ENCODE measurements around the gene RAB24.
"Not testable (repeated sequence)": the region's sequence is repeated elsewhere in the genome, so short reads cannot be mapped to it uniquely, and the experiment has no call there.

RAB24 gene

DNA sequence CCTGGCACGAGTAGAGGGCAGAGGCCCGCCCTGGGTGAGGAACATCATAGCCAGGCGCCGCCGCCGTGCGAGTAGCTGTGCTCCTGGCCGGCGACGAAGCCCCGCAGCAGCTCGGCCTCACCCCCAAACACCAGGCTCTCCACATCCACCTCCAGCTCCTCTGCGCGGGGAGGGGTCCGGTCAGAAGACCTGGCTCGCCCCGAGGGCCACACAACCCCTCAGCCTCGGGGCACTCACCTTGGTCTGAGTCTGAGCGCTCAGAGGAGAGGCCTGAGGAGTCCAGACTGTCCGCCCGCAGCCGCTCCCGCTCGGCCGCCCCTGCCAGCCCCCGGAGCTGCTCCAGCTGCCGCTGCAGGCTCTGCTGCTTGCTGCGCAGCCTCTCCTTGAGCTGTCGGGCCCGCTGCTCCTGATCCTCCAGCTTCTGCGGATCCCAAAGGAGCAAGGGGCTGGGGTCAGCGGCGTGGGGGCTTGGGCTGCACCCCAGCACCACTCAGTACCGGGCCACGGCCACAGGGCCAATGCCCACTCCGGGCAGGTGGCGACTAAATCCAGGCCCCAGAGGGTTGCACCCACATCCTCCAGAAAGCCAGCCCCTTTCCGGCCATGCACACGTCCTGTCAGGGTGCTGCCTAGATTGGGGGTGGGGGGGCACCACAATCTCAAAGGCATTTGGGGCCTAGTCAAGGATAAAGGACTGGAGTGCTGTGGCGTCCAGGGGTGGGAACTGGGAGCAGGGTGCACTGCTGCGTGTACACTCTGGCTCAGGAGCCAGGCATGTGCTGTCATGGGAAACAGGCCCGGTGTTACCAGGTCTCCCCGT is 4.2 kb upstream of the RAB24 start:
- no peaks in the 10 kb centered on the region for H3K27me3 ChIP-seq (ENCODE audit: control insufficient read depth, insufficient read depth, low read length)
- no peak overlapping the region for H3K9ac ChIP-seq (ENCODE audit: low read depth, low read length)
- H3K4me2 ChIP-seq (ENCODE audit: low read length): no peak overlapping the region
- H3K4me3 ChIP-seq (ENCODE audit: low read length): no peak overlapping the region
- no peaks in the 10 kb centered on the region for H3K9me3 ChIP-seq (replicated peaks; ENCODE audit: low read length)
- peaks cover 31% of the 10 kb centered on the region for H3K36me3 ChIP-seq (ENCODE audit: insufficient read depth, low read length)
- H3K4me1 ChIP-seq (ENCODE audit: control insufficient read depth, insufficient read depth, low read length): peaks cover 46% of the 10 kb centered on the region

DNA sequence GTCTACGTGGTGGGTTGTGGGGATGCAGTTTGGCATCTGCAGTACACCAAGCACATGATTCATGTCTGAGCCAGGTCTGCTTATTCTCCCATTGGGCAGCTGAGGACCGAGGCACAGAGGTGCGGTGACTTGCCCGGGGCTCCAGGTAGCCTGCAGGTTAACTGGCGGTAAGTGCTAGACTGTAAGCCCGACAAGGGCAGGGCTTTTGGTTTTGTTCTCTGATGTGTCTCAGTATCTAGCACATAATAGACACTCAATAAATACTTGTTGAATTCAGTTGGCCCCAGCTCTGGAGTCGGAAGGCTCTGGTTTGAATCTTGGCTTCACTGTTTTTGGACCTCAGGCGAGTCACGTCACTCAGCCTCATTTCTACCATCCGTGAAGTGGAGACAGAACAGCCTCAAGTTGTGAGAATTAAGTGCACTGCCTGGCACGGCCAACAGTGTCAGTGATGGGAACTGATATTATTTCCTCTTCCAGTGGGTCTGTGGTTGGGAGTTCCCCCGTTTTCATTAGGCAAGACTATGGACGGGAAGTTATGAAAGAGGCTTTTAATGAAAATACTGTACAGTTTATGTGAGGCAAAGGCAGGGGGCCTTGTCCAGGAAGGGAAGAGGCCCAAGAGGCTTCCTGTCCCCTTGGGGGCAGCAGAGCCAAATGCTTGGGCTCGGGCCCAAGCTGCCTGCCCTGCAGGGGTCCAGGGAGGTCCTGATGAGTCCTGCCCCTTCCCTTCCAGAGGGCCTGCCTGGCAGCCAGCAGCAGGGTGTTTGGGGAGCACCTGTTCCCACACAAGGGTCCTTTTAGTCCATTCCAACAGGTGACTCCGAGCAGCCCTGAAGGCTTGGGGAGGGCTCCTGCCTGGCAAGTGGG is 3.4 kb upstream of the RAB24 start:
- no peaks in the 10 kb centered on the region for H3K9me3 ChIP-seq (replicated peaks; ENCODE audit: low read length)
- H3K9ac ChIP-seq (ENCODE audit: low read depth, low read length): no peak overlapping the region
- H3K4me3 ChIP-seq (ENCODE audit: low read length): no peak overlapping the region
- no peak overlapping the region for H3K4me2 ChIP-seq (ENCODE audit: low read length)
- no peaks in the 10 kb centered on the region for H3K27me3 ChIP-seq (ENCODE audit: control insufficient read depth, insufficient read depth, low read length)
- peaks cover 35% of the 10 kb centered on the region for H3K36me3 ChIP-seq (ENCODE audit: insufficient read depth, low read length)
- H3K4me1 ChIP-seq (ENCODE audit: control insufficient read depth, insufficient read depth, low read length): peaks cover 50% of the 10 kb centered on the region

DNA sequence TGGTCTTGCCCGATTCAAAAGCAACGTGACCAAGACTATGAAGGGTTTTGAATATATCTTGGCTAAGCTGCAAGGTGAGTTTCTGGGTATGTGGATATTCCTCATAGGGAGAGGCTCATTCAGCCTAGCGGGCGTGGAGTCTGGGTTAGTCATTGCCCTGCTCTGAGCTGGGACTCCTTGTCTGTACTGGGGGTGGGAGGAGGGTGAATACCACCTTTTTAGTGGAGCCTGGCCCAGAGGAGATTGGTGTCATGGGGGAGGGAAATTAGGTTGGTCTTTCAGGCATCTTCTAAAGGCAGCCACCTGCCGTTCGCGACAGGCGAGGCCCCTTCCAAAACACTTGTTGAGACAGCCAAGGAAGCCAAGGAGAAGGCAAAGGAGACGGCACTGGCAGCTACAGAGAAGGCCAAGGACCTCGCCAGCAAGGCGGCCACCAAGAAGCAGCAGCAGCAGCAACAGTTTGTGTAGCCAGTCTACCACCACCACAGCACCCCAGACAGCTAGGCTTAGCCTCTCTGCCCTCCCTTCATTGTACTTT is 2.7 kb upstream of the RAB24 start:
- H3K4me1 ChIP-seq (ENCODE audit: control insufficient read depth, insufficient read depth, low read length): peaks cover 51% of the 10 kb centered on the region
- peaks cover 41% of the 10 kb centered on the region for H3K36me3 ChIP-seq (ENCODE audit: insufficient read depth, low read length)
- H3K4me2 ChIP-seq (ENCODE audit: low read length): peak overlapping the region; percentile 84
- not testable (repeated sequence) for H3K9ac ChIP-seq (ENCODE audit: low read depth, low read length); H3K9me3 ChIP-seq (replicated peaks; ENCODE audit: low read length); H3K27me3 ChIP-seq (ENCODE audit: control insufficient read depth, insufficient read depth, low read length); H3K4me3 ChIP-seq (ENCODE audit: low read length)

DNA sequence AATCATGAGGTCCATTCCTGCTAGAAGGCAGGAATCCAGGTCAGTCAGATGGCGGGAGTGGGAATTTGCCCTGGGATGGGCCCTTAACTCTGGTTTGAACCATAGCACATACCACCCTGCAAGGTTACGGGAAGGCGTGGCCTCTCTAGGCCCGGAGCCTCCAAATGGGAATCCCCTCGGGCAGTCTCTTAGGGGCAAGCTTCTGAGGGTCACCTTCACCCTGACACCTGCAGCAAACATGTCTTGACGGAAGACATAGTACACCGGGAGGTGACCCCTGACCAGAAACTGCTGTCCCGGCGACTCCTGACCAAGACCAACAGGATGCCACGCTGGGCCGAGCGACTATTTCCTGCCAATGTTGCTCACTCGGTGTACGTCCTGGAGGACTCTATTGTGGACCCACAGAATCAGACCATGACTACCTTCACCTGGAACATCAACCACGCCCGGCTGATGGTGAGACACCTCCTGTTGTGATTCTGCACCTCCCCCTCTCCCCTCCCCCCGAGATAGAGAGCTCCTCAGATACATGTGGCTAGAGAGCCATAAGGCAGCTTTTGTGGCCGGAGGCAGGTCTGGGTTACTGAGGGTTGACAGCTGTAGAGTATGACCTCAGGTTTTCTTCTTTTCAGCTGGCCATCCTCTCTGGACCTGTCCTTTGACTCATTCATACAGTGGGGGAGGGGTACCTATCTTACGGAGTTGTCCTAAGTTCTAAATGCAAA is 1.0 kb upstream of the RAB24 start:
- H3K4me2 ChIP-seq (ENCODE audit: low read length): peak overlapping the region; percentile 84
- H3K36me3 ChIP-seq (ENCODE audit: insufficient read depth, low read length): peaks cover 47% of the 10 kb centered on the region
- peaks cover 43% of the 10 kb centered on the region for H3K4me1 ChIP-seq (ENCODE audit: control insufficient read depth, insufficient read depth, low read length)

DNA sequence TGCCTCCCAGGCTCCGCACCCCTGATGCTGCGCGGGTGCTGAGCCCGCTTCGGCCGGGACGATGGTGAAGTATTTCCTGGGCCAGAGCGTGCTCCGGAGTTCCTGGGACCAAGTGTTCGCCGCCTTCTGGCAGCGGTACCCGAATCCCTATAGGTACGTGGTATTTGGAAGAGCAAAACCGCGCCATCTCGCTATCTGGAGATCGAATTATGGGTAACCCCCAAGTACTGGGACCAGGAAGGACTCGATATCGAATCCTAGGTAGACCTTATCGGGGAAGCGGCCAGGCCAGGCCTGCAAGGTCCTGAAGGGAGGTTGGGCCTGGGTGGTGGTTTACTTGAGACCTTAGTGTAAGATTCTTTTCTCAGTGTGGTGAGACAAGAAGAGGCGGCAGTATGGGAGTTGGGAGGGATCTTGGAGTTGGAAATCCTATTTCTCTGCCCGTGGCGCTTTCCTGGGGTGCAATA is 439 bp upstream of the RAB24 start:
- no peaks in the 10 kb centered on the region for H3K27me3 ChIP-seq (ENCODE audit: control insufficient read depth, insufficient read depth, low read length)
- H3K36me3 ChIP-seq (ENCODE audit: insufficient read depth, low read length): peaks cover 51% of the 10 kb centered on the region
- H3K4me2 ChIP-seq (ENCODE audit: low read length): peak overlapping the region; percentile 84
- peak overlapping the region; percentile 78 for H3K4me3 ChIP-seq (ENCODE audit: low read length)
- peaks cover 41% of the 10 kb centered on the region for H3K4me1 ChIP-seq (ENCODE audit: control insufficient read depth, insufficient read depth, low read length)
- no peaks in the 10 kb centered on the region for H3K9me3 ChIP-seq (replicated peaks; ENCODE audit: low read length)
- H3K9ac ChIP-seq (ENCODE audit: low read depth, low read length): peak overlapping the region; percentile 91

More for the DNA sequence above, 1.0 kb upstream of the RAB24 start:
- Histone ChIP-seq H3K9ac (ENCODE audit: low read depth, low read length) (peak overlapping the region; percentile 91), H3K9me3 (replicated peaks; ENCODE audit: low read length) (no peaks in the 10 kb centered on the region), H3K4me3 (ENCODE audit: low read length) (peak overlapping the region; percentile 78), H3K27me3 (ENCODE audit: control insufficient read depth, insufficient read depth, low read length) (no peaks in the 10 kb centered on the region)

DNA sequence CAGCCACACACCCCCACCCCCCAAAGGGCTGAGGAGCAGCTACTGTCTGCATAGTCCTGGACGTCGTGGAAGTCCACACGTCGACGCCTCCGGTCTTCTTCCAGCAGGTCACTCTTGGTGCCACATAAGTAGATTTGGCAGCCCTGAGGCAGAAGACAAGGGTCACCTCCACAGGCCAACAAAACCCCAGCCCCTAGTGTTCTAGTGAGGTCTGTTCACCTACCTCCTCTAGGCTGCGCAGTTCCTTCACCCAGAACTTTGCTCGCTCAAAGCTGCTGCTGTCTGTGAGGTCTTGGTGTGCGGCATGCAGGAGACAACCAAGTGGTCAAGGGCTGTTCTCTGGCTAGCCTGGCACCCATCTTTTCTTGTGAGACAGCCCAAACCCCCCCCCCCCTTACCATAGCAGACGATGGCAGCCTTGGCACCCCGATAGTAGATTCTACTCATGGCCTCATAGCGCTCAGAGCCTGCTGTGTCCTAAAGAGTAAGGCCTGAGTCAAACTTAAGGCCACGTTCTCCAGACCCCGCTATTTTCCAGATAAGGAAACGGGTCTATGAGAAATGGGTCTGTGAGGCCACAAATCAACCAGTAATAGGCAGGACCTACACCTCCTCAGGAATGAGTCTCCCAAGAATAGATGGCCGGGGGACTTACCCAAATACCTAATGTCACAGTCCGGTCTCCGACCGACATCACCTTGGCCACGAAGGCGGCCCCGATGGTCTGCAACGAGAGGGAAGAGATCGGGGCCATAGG is 987 bp downstream of the RAB24 start:
- peak overlapping the region; percentile 91 for H3K9ac ChIP-seq (ENCODE audit: low read depth, low read length)

DNA sequence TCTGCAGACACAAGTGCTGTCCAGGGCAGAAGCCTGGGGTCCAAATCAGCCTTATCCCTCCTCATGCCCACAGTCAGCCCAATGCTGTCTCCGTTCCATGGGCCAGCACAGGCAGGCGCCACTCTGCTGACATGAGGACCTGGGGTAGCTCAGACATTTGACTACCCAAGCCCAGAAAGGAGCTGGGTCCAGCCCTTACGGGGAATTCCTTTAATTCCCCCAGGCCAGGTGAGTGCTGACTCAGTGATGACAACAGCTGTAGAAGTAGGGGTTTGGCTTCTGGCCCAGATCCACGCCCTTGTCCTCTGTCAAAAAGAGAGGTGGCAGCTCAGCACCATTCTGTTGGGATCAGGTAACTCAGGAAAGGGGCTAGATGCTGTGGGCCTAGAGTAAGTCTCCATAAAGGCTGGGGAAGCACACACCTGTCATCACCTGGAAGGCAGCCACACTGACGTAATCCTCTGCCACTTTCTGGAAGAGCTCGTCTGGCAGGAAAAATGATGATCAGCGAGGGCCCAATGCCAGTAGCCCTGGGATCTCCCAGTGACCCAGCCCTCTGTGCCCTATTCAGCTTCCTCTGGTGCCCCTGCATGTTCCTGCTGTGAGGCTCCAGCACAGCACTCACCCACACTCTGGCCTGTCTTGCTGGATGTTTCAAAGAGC is 1.9 kb downstream of the RAB24 start:
- Histone ChIP-seq H3K36me3 (ENCODE audit: insufficient read depth, low read length) (peaks cover 56% of the 10 kb centered on the region), H3K4me3 (ENCODE audit: low read length) (no peak overlapping the region), H3K9me3 (replicated peaks; ENCODE audit: low read length) (no peaks in the 10 kb centered on the region), H3K4me2 (ENCODE audit: low read length) (peak overlapping the region; percentile 84), H3K9ac (ENCODE audit: low read depth, low read length) (no peak overlapping the region), H3K27me3 (ENCODE audit: control insufficient read depth, insufficient read depth, low read length) (no peaks in the 10 kb centered on the region), H3K4me1 (ENCODE audit: control insufficient read depth, insufficient read depth, low read length) (peaks cover 41% of the 10 kb centered on the region)

More for the DNA sequence above, 987 bp downstream of the RAB24 start:
- H3K27me3 ChIP-seq (ENCODE audit: control insufficient read depth, insufficient read depth, low read length): no peaks in the 10 kb centered on the region
- H3K36me3 ChIP-seq (ENCODE audit: insufficient read depth, low read length): peaks cover 63% of the 10 kb centered on the region
- H3K4me1 ChIP-seq (ENCODE audit: control insufficient read depth, insufficient read depth, low read length): peaks cover 41% of the 10 kb centered on the region
- H3K9me3 ChIP-seq (replicated peaks; ENCODE audit: low read length): no peaks in the 10 kb centered on the region
- peak overlapping the region; percentile 78 for H3K4me3 ChIP-seq (ENCODE audit: low read length)
- H3K4me2 ChIP-seq (ENCODE audit: low read length): peak overlapping the region; percentile 84

DNA sequence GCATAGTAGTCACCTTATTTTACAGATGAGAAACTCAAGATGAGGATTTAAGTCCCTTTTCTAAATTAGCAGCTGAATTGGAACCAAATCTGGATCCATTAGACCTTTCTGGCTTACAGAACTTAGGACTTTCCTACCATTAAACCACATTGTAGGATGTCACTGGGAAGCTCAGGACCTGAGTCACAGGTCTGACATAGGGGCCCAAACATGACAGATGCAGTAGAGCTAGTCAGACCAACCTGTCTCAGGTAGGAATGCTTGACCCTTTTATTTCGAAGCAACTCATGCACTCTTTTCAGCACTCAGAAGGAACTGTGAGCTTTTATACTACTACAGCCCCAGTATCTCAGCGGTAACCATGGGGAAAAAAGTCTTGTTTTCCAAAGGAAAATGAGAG is 2.6 kb downstream of the RAB24 start:
- no peak overlapping the region for H3K9ac ChIP-seq (ENCODE audit: low read depth, low read length)
- peaks cover 38% of the 10 kb centered on the region for H3K4me1 ChIP-seq (ENCODE audit: control insufficient read depth, insufficient read depth, low read length)
- H3K9me3 ChIP-seq (replicated peaks; ENCODE audit: low read length): no peaks in the 10 kb centered on the region
- no peak overlapping the region for H3K4me2 ChIP-seq (ENCODE audit: low read length)
- no peak overlapping the region for H3K4me3 ChIP-seq (ENCODE audit: low read length)
- H3K36me3 ChIP-seq (ENCODE audit: insufficient read depth, low read length): peaks cover 57% of the 10 kb centered on the region
- no peaks in the 10 kb centered on the region for H3K27me3 ChIP-seq (ENCODE audit: control insufficient read depth, insufficient read depth, low read length)

DNA sequence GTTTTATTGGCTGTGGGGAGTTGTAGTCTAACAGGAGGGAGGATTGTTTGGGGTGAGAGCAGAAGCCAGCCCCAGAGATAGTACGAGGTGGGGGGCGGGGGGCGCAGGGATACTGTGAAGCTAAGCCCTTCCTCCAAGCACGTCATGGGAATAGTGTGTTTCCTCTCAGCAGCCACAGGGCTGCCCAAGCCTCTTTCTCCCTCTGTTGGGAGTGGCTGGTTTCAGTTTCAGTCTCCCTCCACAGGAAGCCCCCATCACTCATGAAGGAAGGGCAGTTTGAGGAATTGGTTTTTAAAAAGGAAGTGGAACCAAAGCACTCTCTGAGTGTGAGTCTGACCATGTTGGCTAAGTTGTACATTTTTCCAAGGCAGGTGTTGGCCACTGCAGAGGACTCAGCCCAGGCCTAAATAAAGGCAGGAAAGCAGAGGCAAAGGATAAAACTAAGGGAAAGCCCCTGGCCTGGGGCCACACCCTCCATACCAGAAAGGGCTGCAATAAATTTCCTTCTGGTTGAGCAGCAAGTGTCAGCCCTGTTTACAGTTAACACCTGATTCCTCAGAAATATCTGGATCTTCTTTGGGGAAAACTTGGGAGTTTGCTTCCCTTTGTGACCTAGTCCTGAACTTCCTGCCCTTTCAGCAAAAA is 3.2 kb downstream of the RAB24 start:
- Histone ChIP-seq H3K4me2 (ENCODE audit: low read length) (no peak overlapping the region), H3K9ac (ENCODE audit: low read depth, low read length) (no peak overlapping the region), H3K4me3 (ENCODE audit: low read length) (no peak overlapping the region), H3K4me1 (ENCODE audit: control insufficient read depth, insufficient read depth, low read length) (peaks cover 32% of the 10 kb centered on the region), H3K36me3 (ENCODE audit: insufficient read depth, low read length) (peaks cover 57% of the 10 kb centered on the region), H3K9me3 (replicated peaks; ENCODE audit: low read length) (no peaks in the 10 kb centered on the region), H3K27me3 (ENCODE audit: control insufficient read depth, insufficient read depth, low read length) (no peaks in the 10 kb centered on the region)

DNA sequence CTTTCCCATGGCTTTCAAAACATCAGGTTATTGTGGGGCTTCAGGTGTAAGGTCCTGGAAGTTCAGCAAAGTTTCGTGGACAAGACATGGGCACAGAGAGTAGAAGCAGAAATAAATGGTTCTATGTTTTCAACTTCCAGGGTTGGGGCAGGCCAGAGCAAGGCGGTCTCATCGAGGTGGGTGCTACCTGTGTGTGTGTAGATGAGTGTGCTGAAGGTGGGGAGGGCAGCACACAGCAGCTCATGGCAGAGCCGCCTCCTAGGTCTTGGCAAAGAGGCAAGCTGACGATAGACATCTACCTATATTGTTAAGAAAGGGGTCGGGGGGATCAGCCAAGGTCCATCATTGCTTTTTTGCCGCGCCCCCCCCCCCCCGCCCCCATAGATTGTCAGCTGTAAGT is 3.8 kb downstream of the RAB24 start:
- peaks cover 25% of the 10 kb centered on the region for H3K4me1 ChIP-seq (ENCODE audit: control insufficient read depth, insufficient read depth, low read length)
- H3K4me3 ChIP-seq (ENCODE audit: low read length): no peak overlapping the region
- no peak overlapping the region for H3K9ac ChIP-seq (ENCODE audit: low read depth, low read length)
- no peaks in the 10 kb centered on the region for H3K9me3 ChIP-seq (replicated peaks; ENCODE audit: low read length)
- H3K36me3 ChIP-seq (ENCODE audit: insufficient read depth, low read length): peaks cover 57% of the 10 kb centered on the region
- no peaks in the 10 kb centered on the region for H3K27me3 ChIP-seq (ENCODE audit: control insufficient read depth, insufficient read depth, low read length)
- H3K4me2 ChIP-seq (ENCODE audit: low read length): no peak overlapping the region

Measured in skeletal muscle satellite cell (primary cell).